GM18505 (cell line): ENCODE results near the gene INCENP.

ENCODE experiments used
- ATAC-seq: cut with Tn5 transposase; IDR thresholded peaks from one replicate; pipeline ENCODE4 v1.9.1; 2021; ENCODE audit not compliant: unreplicated experiment
- POLR2A ChIP-seq: IDR thresholded peaks from 4 replicates; pipeline ENCODE4 v1.6.1; 2011; ENCODE audit warnings: borderline replicate concordance; ENCODE audit not compliant: insufficient read depth, insufficient read length; ENCODE audit errors: extremely low read depth

Gene INCENP

DNA sequence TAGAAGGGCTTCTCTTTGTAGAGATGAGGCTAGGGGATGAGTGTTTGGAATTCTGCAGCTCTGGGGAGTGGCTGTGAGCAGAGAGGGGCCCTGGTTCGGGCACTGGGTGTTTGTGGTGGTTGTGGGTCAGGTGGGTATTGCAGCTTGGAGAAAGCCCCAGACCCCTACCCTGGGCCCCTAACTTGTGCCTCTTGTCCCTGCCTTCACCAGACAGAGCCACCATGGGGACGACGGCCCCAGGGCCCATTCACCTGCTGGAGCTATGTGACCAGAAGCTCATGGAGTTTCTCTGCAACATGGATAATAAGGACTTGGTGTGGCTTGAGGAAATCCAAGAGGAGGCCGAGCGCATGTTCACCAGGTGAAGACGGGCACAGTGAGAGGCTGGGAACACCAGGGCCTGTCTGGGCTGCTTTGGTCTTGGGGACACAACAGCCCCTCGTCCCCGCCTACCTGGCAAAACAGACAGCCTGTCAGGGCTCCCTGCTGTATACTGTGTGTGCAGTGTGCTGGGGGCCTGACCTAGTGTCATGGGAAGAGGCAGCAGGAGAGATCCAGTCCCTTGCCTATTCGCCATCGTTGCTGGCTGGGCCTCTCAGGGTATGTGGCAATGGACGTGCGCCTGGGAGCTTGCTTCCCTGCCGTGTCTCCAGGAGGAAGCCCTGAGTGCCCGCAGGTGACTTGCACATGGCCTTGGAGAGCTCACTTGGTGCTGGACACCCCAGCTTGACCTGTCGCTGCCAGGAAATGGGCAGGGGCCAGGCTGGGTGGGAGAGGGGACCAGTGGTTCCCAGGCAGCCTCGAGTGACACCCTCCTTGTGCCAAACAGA, 4.3 kb downstream of the INCENP start:
- ATAC-seq, result no peak
- no peak for TF ChIP-seq POLR2A

DNA sequence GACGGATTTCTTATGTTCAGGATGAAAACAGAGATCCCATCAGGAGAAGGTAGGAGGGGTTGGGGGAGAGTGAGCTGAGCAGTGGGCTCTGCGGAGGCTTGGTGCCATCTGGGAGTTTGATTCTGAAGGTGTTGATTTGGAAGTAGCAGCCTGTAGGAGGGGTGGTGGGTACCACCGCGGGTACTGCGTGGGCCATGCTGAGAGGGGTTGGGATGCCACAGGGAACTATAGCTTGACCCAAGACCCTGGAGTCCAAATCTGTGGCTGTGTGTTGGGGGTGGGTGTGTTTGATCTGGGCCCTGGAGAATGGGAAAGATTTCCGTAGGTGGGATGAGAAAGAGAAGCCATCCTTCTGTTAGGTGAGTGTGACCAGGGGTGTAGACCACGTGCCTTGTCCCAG, 5.0 kb downstream of the INCENP start:
- no peak for ATAC-seq
- no peak for TF ChIP-seq POLR2A

- ATAC-seq, result no peak
- TF ChIP-seq POLR2A, result no peak
Observed at GRCh38 chr11:62129590-62130282, 5.9 kb downstream of the INCENP start.

GRCh38 chr11:62130283-62131169, 6.7 kb downstream of the INCENP start:
- no peak for TF ChIP-seq POLR2A
- ATAC-seq, result no peak

GRCh38 chr11:62131170-62131464, 7.3 kb downstream of the INCENP start:
- ATAC-seq, result no peak
- TF ChIP-seq POLR2A, result no peak

GRCh38 chr11:62132191-62132590, 8.4 kb downstream of the INCENP start:
- ATAC-seq, result no peak
- no peak for TF ChIP-seq POLR2A

DNA sequence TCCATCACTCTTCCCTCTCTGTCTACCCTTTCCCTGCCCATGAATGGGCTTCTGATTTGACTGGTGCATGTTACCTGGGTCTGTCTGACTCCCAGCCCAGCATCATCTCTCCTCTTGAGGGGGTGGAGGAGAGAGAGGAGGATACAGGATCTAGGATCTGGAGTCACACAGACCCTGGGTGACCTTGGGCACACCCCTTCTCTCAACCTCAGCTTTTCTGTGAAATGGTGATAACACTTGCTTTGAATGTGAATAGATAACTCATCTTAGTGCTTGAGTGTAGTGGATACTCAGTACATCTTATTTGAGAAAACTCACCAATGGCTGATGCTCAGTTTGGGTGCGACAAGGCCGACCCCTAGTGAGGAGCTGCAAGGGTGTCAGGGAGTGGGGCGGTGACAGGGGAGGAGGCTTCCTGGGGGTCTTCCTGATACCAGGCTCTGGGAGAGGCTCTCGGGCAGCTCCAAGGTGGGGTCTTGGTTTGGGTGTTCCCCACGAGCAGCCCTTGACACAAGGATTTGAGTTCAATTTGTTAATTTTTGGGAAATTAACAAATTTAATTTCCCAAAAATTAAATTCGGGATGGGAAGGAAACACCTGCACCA, 9.0 kb downstream of the INCENP start:
- no peak for ATAC-seq
- TF ChIP-seq POLR2A, result no peak

- ATAC-seq, result no peak
- TF ChIP-seq POLR2A, result no peak
Observed at GRCh38 chr11:62133328-62134065, 9.7 kb downstream of the INCENP start.

DNA sequence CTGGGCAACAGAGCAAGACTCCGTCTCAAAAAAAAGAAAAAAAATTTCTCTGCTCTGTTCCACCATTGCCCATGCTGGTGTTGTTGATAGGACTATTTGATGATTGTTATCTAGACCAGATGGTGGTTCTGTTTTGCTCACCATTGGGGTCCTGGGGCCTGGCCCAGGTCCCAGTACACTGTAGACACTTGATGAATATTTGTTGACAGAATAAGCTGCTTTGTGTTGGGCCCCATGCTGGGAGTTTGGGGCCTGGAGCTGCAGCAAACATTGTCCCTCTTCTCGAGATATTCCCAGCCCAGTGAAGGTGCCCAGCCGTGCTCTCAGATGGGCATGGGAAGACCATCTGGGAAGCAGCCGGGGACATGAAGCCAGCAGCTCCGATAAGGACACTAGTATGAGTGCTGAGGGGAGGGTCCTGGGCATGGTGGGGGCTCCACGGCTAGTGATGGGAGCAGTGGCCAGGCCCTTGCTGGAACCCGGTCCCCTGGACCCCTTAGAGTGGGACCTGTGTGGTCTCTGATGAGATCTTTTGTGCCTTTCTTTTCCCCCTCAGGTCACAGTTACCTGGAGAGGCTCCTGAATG, 13.6 kb downstream of the INCENP start:
- no peak for TF ChIP-seq POLR2A
- ATAC-seq, result no peak

GRCh38 chr11:62137881-62138629, 14.2 kb downstream of the INCENP start:
- TF ChIP-seq POLR2A, result no peak
- ATAC-seq, result no peak

DNA sequence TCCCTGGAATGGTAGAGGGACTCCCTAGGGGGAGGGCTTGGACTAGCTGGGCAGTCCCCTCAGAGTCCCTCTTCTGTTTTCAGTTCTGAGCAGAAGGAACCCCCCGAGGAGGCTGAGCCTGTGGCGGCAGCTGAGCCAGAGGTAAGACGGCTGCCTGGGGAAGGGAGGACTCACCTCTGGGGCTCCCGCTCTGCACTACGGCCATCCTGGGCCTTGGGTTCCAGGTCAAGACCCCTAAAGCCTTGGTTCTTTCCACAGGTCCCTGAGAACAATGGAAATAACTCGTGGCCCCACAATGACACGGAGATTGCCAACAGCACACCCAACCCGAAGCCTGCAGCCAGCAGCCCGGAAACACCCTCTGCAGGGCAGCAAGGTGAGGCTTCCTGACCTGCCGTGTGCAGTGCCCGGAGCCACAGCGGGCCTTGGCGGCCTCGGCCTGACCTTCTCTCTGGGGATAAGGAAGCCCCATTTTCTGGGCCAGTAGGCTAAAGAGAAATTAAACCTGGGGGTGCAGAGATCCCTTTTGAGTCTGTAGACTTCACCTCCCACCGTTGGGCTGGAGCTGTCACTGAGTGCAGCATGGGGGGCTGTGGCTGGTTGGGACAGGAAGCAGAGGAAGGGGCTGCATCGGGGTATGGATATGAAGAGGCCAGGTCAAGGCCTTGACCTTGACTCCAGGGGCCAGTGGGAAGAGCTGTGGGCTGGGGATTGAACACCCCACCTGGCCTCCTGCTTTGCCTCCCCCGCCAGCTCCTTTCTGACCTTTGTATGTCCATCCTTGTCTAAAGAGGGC, 15.0 kb downstream of the INCENP start:
- no peak for ATAC-seq

More for the DNA sequence above, 15.0 kb downstream of the INCENP start:
- TF ChIP-seq POLR2A, result no peak
